ENCODE measurements around the gene TBC1D22A. TPM values are rescaled to one million over a fixed set of nuclear protein-coding genes. Genes with fewer than 3 reads are reported as not detected.

Gene TBC1D22A
- total RNA-seq, 4 donors from 2014 or later, result 15.6 to 21.7 (median 20.5) TPM

GRCh38 chr22:46864314-46865051 is 102.0 kb downstream of the TBC1D22A start:
- H3K27ac ChIP-seq, result no peak overlapping the region
- no peaks in the 10 kb centered on the region for H3K36me3 ChIP-seq
- H3K4me1 ChIP-seq, result no peaks in the 10 kb centered on the region
- TF ChIP-seq POLR2A (IDR thresholded peaks at IDR 0.05), result no peak
- no peak for TF ChIP-seq CTCF (IDR thresholded peaks at IDR 0.05)
- WGBS, 2 donors, result 91 to 95% methylated on average over 6 to 10 of the region's 10 CpGs
- intact Hi-C loops (cut with DNase I), result no loop called here
- H3K27me3 ChIP-seq, result no peaks in the 10 kb centered on the region
- no peaks in the 10 kb centered on the region for H3K9me3 ChIP-seq
- no peak for DNase-seq
- H3K4me3 ChIP-seq, result no peak overlapping the region

- Histone ChIP-seq H3K4me1 (no peaks in the 10 kb centered on the region), H3K9me3 (no peaks in the 10 kb centered on the region), H3K27me3 (no peaks in the 10 kb centered on the region), H3K36me3 (no peaks in the 10 kb centered on the region), H3K27ac (no peak overlapping the region), H3K4me3 (no peak overlapping the region)
- intact Hi-C loops (cut with DNase I), result no loop called here
- WGBS, 2 donors, result 87 to 97% methylated on average over 3 of the region's 3 CpGs
- no peak for TF ChIP-seq POLR2A (IDR thresholded peaks at IDR 0.05)
- TF ChIP-seq CTCF (IDR thresholded peaks at IDR 0.05), result no peak
- no peak for DNase-seq
These were observed 102.6 kb downstream of the TBC1D22A start for GRCh38 chr22:46865052-46865434.

GRCh38 chr22:46865642-46866041 is 103.2 kb downstream of the TBC1D22A start:
- H3K27me3 ChIP-seq, result no peaks in the 10 kb centered on the region

GRCh38 chr22:46866591-46866990 is 104.1 kb downstream of the TBC1D22A start:
- no peaks in the 10 kb centered on the region for H3K4me1 ChIP-seq
- peaks cover 0 to 4% (median 0%) of the 10 kb centered on the region in 3 donors for H3K9me3 ChIP-seq
- 51 to 67% methylated on average over 8 of the region's 8 CpGs for WGBS, 2 donors
- no peak for DNase-seq
- no peak overlapping the region for H3K4me3 ChIP-seq
- H3K27me3 ChIP-seq, result no peaks in the 10 kb centered on the region
- intact Hi-C loops (cut with DNase I), result no loop called here
- peaks cover 0 to 13% (median 0%) of the 10 kb centered on the region in 3 donors for H3K36me3 ChIP-seq
- no peak for TF ChIP-seq CTCF (IDR thresholded peaks at IDR 0.05)
- TF ChIP-seq POLR2A (IDR thresholded peaks at IDR 0.05), result no peak
- no peak overlapping the region for H3K27ac ChIP-seq

More at GRCh38 chr22:46865642-46866041, 103.2 kb downstream of the TBC1D22A start:
- Histone ChIP-seq H3K4me1 (no peaks in the 10 kb centered on the region), H3K36me3 (peaks cover 0 to 5% (median 0%) of the 10 kb centered on the region in 3 donors), H3K9me3 (no peaks in the 10 kb centered on the region), H3K27ac (no peak overlapping the region), H3K4me3 (no peak overlapping the region)
- intact Hi-C loops (cut with DNase I), result no loop called here
- no peak for DNase-seq
- WGBS, 2 donors, result 92% methylated on average over 5 to 7 of the region's 7 CpGs
- TF ChIP-seq CTCF (IDR thresholded peaks at IDR 0.05) (no peak), POLR2A (IDR thresholded peaks at IDR 0.05) (no peak)

GRCh38 chr22:46867106-46867505 is 104.7 kb downstream of the TBC1D22A start:
- TF ChIP-seq POLR2A (IDR thresholded peaks at IDR 0.05) (no peak), CTCF (IDR thresholded peaks at IDR 0.05) (no peak)
- Histone ChIP-seq H3K36me3 (peaks cover 0 to 13% (median 0%) of the 10 kb centered on the region in 3 donors), H3K9me3 (peaks cover 0 to 9% (median 0%) of the 10 kb centered on the region in 3 donors), H3K4me3 (no peak overlapping the region), H3K27me3 (no peaks in the 10 kb centered on the region), H3K4me1 (no peaks in the 10 kb centered on the region), H3K27ac (no peak overlapping the region)
- WGBS, 2 donors, result 82 to 97% methylated on average over 3 to 4 of the region's 4 CpGs
- intact Hi-C loops (cut with DNase I), result no loop called here
- no peak for DNase-seq
